ENCODE measurements around the gene NOP9. TPM values are rescaled to one million over a fixed set of nuclear protein-coding genes. Genes with fewer than 3 reads are reported as not detected.

NOP9 gene
- total RNA-seq, 1 donor from 2014 or later, result 42.6 TPM

- intact Hi-C loops (cut with micrococcal nuclease), result no loop called here
Measured at GRCh38 chr14:24343795-24344660, 44.4 kb downstream of the NOP9 start.

GRCh38 chr14:24347134-24347533 lies 47.5 kb downstream of the NOP9 start:
- intact Hi-C loops (cut with micrococcal nuclease), result no loop called here

GRCh38 chr14:24348186-24348585 lies 48.5 kb downstream of the NOP9 start:
- intact Hi-C loops (cut with micrococcal nuclease), result no loop called here

GRCh38 chr14:24349742-24350141 lies 50.1 kb downstream of the NOP9 start:
- intact Hi-C loops (cut with micrococcal nuclease), result loop anchor here (5.0 kb wide), 1 partner anchor 48 kb away; the partner anchor contains the start of gene NYNRIN

- intact Hi-C loops (cut with micrococcal nuclease), result loop anchor here (5.0 kb wide), 1 partner anchor 46 kb away; the partner anchor contains the start of gene NYNRIN
Measured at GRCh38 chr14:24351517-24351916, 51.9 kb downstream of the NOP9 start.

GRCh38 chr14:24353559-24354481 lies 54.2 kb downstream of the NOP9 start:
- intact Hi-C loops (cut with micrococcal nuclease), result loop anchor here (5.0 kb wide), 1 partner anchor 43 kb away; the partner anchor contains the start of gene NYNRIN

GRCh38 chr14:24354482-24354825 lies 54.8 kb downstream of the NOP9 start:
- intact Hi-C loops (cut with micrococcal nuclease), result loop anchor here (5.0 kb wide), 1 partner anchor 43 kb away; the partner anchor contains the start of gene NYNRIN

GRCh38 chr14:24355009-24355408 lies 55.4 kb downstream of the NOP9 start:
- intact Hi-C loops (cut with micrococcal nuclease), result no loop called here

- intact Hi-C loops (cut with micrococcal nuclease), result no loop called here
Measured at GRCh38 chr14:24356208-24356607, 56.6 kb downstream of the NOP9 start.

Other genes with a start within 250 kb of the NOP9 start
- 2.3 and 3.2 TPM in 2 replicates for gene CARMIL3, start 247.8 kb upstream of the NOP9 start, total RNA-seq
- not detected in 2 replicates for gene CPNE6, start 228.3 kb upstream of the NOP9 start, total RNA-seq
- gene PCK2, start 205.5 kb upstream of the NOP9 start, total RNA-seq, result 46.1 and 51.2 TPM in 2 replicates
- gene DCAF11, start 185.1 kb upstream of the NOP9 start, total RNA-seq, result 81.8 and 89.9 TPM in 2 replicates
- 2.4 and 2.5 TPM in 2 replicates for gene NRL, start 184.9 kb upstream of the NOP9 start, total RNA-seq
- gene FITM1, start 169.2 kb upstream of the NOP9 start, total RNA-seq, result 1.1 and 1.7 TPM in 2 replicates
- 545 and 567 TPM in 2 replicates for gene PSME1, start 163.7 kb upstream of the NOP9 start, total RNA-seq
- gene EMC9, start 158.3 kb upstream of the NOP9 start, total RNA-seq, result 17.9 and 18.2 TPM in 2 replicates
- gene PSME2, start 153.2 kb upstream of the NOP9 start, total RNA-seq, result 802 and 822 TPM in 2 replicates
- gene RNF31, start 152.4 kb upstream of the NOP9 start, total RNA-seq, result 145 and 153 TPM in 2 replicates
- gene IRF9, start 138.6 kb upstream of the NOP9 start, total RNA-seq, result 304 and 321 TPM in 2 replicates
- 72.3 and 78.3 TPM in 2 replicates for gene REC8, start 127.8 kb upstream of the NOP9 start, total RNA-seq
- 48.1 and 50.6 TPM in 2 replicates for gene IPO4, start 111.0 kb upstream of the NOP9 start, total RNA-seq
- gene TM9SF1, start 104.4 kb upstream of the NOP9 start, total RNA-seq, result 35.8 and 45.3 TPM in 2 replicates
- 0.27 and 0.83 TPM in 2 replicates for gene TSSK4, start 94.2 kb upstream of the NOP9 start, total RNA-seq
- gene CHMP4A, start 86.4 kb upstream of the NOP9 start, total RNA-seq, result 96.5 and 104 TPM in 2 replicates
- 11.8 and 14.5 TPM in 2 replicates for gene MDP1, start 83.8 kb upstream of the NOP9 start, total RNA-seq
- gene NEDD8, start 67.5 kb upstream of the NOP9 start, total RNA-seq, result 187 and 191 TPM in 2 replicates
- gene GMPR2, start 66.9 kb upstream of the NOP9 start, total RNA-seq, result 58.0 and 71.9 TPM in 2 replicates
- 148 and 151 TPM in 2 replicates for gene TINF2, start 57.2 kb upstream of the NOP9 start, total RNA-seq
- gene TGM1, start 36.7 kb upstream of the NOP9 start, total RNA-seq, result 6.4 and 6.7 TPM in 2 replicates
- gene RABGGTA, start 28.3 kb upstream of the NOP9 start, total RNA-seq, result 51.6 and 55.3 TPM in 2 replicates
- gene DHRS1, start 70 bp upstream of the NOP9 start, total RNA-seq, result 23.3 and 25.2 TPM in 2 replicates
- 23.7 and 27.8 TPM in 2 replicates for gene CIDEB, start 8.1 kb downstream of the NOP9 start, total RNA-seq
- gene LTB4R2, start 10.3 kb downstream of the NOP9 start, total RNA-seq, result 15.1 and 17.8 TPM in 2 replicates
- gene LTB4R, start 11.7 kb downstream of the NOP9 start, total RNA-seq, result 21.6 and 24.2 TPM in 2 replicates
- gene ADCY4, start 35.2 kb downstream of the NOP9 start, total RNA-seq, result 4.3 and 5.3 TPM in 2 replicates
- 37.1 and 41.9 TPM in 2 replicates for gene RIPK3, start 40.1 kb downstream of the NOP9 start, total RNA-seq
- gene NFATC4, start 68.3 kb downstream of the NOP9 start, total RNA-seq, result 0.59 TPM in 1 of 2 replicates, not detected in the other
- 0.12 and 0.17 TPM in 2 replicates for gene NYNRIN, start 99.2 kb downstream of the NOP9 start, total RNA-seq
- gene CBLN3, start 129.8 kb downstream of the NOP9 start, total RNA-seq, result 17.7 and 18.5 TPM in 2 replicates
- gene KHNYN, start 130.1 kb downstream of the NOP9 start, total RNA-seq, result 97.9 and 101 TPM in 2 replicates
- gene SDR39U1, start 142.9 kb downstream of the NOP9 start, total RNA-seq, result 49.9 and 55.0 TPM in 2 replicates
- not detected in 2 replicates for gene CMA1, start 208.4 kb downstream of the NOP9 start, total RNA-seq